Loucy (cell line): ENCODE results near the gene TMEM200B.

ENCODE experiments used
- H2AFZ ChIP-seq: fragments of 200-600 bp; sonication (generic); 2 replicates; pipeline ENCODE4 v1.6.0; 2016; ENCODE audit warnings: antibody characterized with exemption, mild to moderate bottlenecking, low read length, moderate library complexity
- H3F3A ChIP-seq: fragments of 200-600 bp; 2 replicates; pipeline ENCODE4 v1.6.0; 2016; ENCODE audit warnings: antibody characterized with exemption, low read depth, mild to moderate bottlenecking
- H3K27me3 ChIP-seq: fragments of 200-600 bp; sonication (generic); 2 replicates; pipeline ENCODE4 v1.6.1; 2014; ENCODE audit warnings: low read length, mild to moderate bottlenecking; ENCODE audit not compliant: insufficient read depth, poor library complexity, severe bottlenecking
- H3K36me3 ChIP-seq: fragments of 200-600 bp; sonication (generic); 2 replicates; pipeline ENCODE4 v1.6.1; 2016; ENCODE audit warnings: low read length; ENCODE audit not compliant: insufficient read depth
- H3K4me1 ChIP-seq: fragments of 200-600 bp; sonication (generic); 2 replicates; pipeline ENCODE4 v1.5.1; 2014; ENCODE audit warnings: low read length, mild to moderate bottlenecking; ENCODE audit not compliant: insufficient read depth, poor library complexity, severe bottlenecking
- H3K4me2 ChIP-seq: fragments of 200-600 bp; sonication (generic); 2 replicates; pipeline ENCODE4 v1.6.0; 2014; ENCODE audit warnings: antibody characterized with exemption, low read length, low read depth, mild to moderate bottlenecking; ENCODE audit not compliant: poor library complexity, severe bottlenecking
- H3K4me3 ChIP-seq: fragments of 200-600 bp; sonication (generic); 2 replicates; pipeline ENCODE4 v1.5.1; 2014; ENCODE audit warnings: low read length, mild to moderate bottlenecking, mixed read lengths; ENCODE audit not compliant: poor library complexity, severe bottlenecking
- H3K79me2 ChIP-seq: fragments of 200-600 bp; sonication (generic); 2 replicates; pipeline ENCODE4 v1.6.1; 2014; ENCODE audit warnings: low read length; ENCODE audit not compliant: insufficient read depth
- H3K9ac ChIP-seq: fragments of 200-600 bp; sonication (generic); 2 replicates; pipeline ENCODE4 v1.6.0; 2014; ENCODE audit warnings: mild to moderate bottlenecking, low read depth, low read length, moderate library complexity; ENCODE audit not compliant: poor library complexity, severe bottlenecking
- H3K9me2 ChIP-seq: fragments of 200-600 bp; sonication (generic); replicated peaks from 2 replicates; pipeline ENCODE4 v1.6.1; 2016; ENCODE audit warnings: low read depth, low read length, mixed read lengths
- H3K9me3 ChIP-seq: fragments of 200-600 bp; sonication (generic); 2 replicates; pipeline ENCODE4 v1.6.1; 2014; ENCODE audit warnings: mild to moderate bottlenecking, antibody characterized with exemption, low read length, low read depth; ENCODE audit not compliant: insufficient read depth
- H4K20me1 ChIP-seq: fragments of 200-600 bp; sonication (generic); 2 replicates; pipeline ENCODE4 v1.6.0; 2014; ENCODE audit warnings: antibody characterized with exemption, low read length, mild to moderate bottlenecking; ENCODE audit not compliant: insufficient read depth, poor library complexity, severe bottlenecking
- EZH2phosphoT487 ChIP-seq: fragments of 200-600 bp; IDR thresholded peaks from 2 replicates; pipeline ENCODE4 v1.6.1; 2018; ENCODE audit warnings: antibody characterized with exemption, mild to moderate bottlenecking, moderate library complexity, borderline replicate concordance
- TF ChIP-seq, protein P1 (sequence below): fragments of 200-600 bp; sonication (generic); conservative IDR thresholded peaks from 2 replicates; pipeline ENCODE4 v1.5.1; 2014; ENCODE audit warnings: mild to moderate bottlenecking, antibody characterized with exemption, low read length

TMEM200B gene

DNA sequence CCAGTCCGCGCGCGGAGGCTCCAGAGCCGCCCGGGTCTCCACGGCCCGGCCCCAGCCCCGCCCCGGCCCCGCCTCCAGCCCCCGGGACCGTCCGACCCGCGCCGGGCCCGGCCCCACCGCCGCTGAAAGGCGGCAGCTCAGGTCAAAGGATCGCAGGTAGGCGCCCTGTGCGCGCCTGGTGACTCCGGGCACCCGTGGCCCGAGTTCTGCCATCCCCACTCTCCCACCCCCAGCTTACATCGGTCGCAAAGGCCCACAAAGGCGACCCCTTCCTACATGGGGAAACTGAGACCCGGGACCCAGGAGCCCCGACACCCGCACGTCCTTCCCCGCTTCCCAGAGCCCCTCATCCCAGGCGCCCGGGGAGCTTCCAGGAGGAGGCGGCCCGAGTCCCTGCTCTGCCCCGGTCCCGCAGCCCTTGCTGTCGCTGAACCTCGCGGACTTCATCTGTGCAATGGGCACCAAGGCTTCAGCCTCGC lies at the start of gene TMEM200B:
Gene TMEM200B, minus strand, starts transcription at position 17 of the 479 bp plus-strand sequence. CDS start 2,075 bp downstream, outside the sequence.
- H3K9ac ChIP-seq = peak within 1 kb of the TSS; percentile 67

DNA sequence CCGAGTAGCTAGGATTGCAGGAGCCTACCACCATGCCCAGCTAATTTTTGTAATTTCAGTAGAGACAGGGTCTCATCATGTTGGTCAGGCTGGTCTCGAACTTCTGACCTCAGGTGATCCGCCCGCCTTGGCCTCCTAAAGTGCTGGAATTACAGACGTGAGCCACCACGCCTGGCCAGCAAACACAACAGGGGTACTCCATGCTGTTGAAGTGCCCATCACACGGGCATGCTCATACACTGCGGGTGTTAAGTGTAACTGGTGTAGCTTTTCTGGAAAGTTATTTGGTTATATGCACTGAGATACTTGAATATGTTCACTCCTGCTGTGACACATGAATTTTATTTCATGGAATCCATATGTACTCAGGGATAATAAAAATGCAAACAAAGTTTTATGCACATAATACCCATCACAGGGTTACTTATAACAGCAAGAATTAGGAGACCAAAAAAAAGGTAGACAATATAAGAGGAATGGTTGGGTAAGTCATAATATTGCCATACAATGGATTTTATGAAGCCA lies 48.8 kb upstream of the TMEM200B start:
- Histone ChIP-seq H3K4me3 (peak overlapping the region; percentile 48), H3K27me3 (no peaks in the 10 kb centered on the region), H3K9me2 (no peaks in the 10 kb centered on the region), H3K9me3 (no peaks in the 10 kb centered on the region), H3K79me2 (peaks cover 99% of the 10 kb centered on the region), H3K9ac (no peak overlapping the region), H3F3A (0 out of 2 replicates have a peak, but pooled peaks cover 18% of the 10 kb centered on the region), H2AFZ (no peak overlapping the region), H3K36me3 (peaks cover 27% of the 10 kb centered on the region), H3K4me1 (peaks cover 42% of the 10 kb centered on the region), H3K4me2 (peak overlapping the region; percentile 72), H4K20me1 (peaks cover 94% of the 10 kb centered on the region)
- no peak for TF ChIP-seq EZH2phosphoT487
- TF ChIP-seq, protein P1, sequence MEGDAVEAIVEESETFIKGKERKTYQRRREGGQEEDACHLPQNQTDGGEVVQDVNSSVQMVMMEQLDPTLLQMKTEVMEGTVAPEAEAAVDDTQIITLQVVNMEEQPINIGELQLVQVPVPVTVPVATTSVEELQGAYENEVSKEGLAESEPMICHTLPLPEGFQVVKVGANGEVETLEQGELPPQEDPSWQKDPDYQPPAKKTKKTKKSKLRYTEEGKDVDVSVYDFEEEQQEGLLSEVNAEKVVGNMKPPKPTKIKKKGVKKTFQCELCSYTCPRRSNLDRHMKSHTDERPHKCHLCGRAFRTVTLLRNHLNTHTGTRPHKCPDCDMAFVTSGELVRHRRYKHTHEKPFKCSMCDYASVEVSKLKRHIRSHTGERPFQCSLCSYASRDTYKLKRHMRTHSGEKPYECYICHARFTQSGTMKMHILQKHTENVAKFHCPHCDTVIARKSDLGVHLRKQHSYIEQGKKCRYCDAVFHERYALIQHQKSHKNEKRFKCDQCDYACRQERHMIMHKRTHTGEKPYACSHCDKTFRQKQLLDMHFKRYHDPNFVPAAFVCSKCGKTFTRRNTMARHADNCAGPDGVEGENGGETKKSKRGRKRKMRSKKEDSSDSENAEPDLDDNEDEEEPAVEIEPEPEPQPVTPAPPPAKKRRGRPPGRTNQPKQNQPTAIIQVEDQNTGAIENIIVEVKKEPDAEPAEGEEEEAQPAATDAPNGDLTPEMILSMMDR = no peak

More for the DNA sequence above, at the start of gene TMEM200B:
- H3F3A ChIP-seq = no peaks in the 10 kb centered on the region
- H4K20me1 ChIP-seq = no peaks in the 10 kb centered on the region
- TF ChIP-seq, protein P1 = no peak
- peak within 1 kb of the TSS; percentile 65 for H3K4me2 ChIP-seq
- H3K9me3 ChIP-seq = no peaks in the 10 kb centered on the region
- no peaks in the 10 kb centered on the region for H3K9me2 ChIP-seq
- no peaks in the 10 kb centered on the region for H3K27me3 ChIP-seq
- H3K36me3 ChIP-seq = no peaks in the 10 kb centered on the region
- no peaks in the 10 kb centered on the region for H3K79me2 ChIP-seq
- peak within 1 kb of the TSS; percentile 72 for H3K4me3 ChIP-seq
- no peaks in the 10 kb centered on the region for H3K4me1 ChIP-seq
- peak within 1 kb of the TSS; percentile 93; the same call in 1 of the 2 replicates for H2AFZ ChIP-seq

DNA sequence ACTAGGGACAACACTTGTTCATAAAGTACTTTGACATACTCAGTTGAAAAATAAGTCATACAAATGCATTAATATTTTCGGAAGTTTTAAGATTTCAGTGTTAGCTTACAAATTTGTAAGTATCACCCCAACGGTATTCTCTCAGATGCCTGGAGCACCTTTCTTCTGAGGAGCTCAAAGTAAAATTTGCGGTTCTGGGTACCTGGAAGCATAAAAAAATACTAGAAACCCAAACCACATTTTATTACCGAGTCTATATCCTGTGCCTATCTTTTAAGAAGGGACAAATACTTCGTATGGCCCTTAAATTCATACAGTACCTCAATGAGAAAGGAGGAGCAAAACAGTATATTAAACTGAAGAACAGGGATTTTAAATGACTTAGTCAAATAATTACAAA lies 47.8 kb upstream of the TMEM200B start:
- peak overlapping the region; percentile 72 for H3K4me2 ChIP-seq
- H3K79me2 ChIP-seq = peaks cover 99% of the 10 kb centered on the region
- H3K9me3 ChIP-seq = no peaks in the 10 kb centered on the region
- H2AFZ ChIP-seq = no peak overlapping the region
- H3K4me3 ChIP-seq = peak overlapping the region; percentile 48
- no peak overlapping the region for H3K9ac ChIP-seq
- H3K9me2 ChIP-seq = no peaks in the 10 kb centered on the region
- H4K20me1 ChIP-seq = peaks cover 94% of the 10 kb centered on the region
- H3K36me3 ChIP-seq = peaks cover 35% of the 10 kb centered on the region
- no peaks in the 10 kb centered on the region for H3K27me3 ChIP-seq
- TF ChIP-seq, protein P1 = no peak
- no peak for TF ChIP-seq EZH2phosphoT487
- H3K4me1 ChIP-seq = peaks cover 46% of the 10 kb centered on the region
- H3F3A ChIP-seq = 0 out of 2 replicates have a peak, but pooled peaks cover 14% of the 10 kb centered on the region
